ENCODE measurements around the gene FUOM. TPM values are rescaled to one million over a fixed set of nuclear protein-coding genes. Genes with fewer than 3 reads are reported as not detected.

Gene FUOM
- polyA plus RNA-seq, 3 donors: 29.8 to 56.8 (median 39.0) TPM

DNA sequence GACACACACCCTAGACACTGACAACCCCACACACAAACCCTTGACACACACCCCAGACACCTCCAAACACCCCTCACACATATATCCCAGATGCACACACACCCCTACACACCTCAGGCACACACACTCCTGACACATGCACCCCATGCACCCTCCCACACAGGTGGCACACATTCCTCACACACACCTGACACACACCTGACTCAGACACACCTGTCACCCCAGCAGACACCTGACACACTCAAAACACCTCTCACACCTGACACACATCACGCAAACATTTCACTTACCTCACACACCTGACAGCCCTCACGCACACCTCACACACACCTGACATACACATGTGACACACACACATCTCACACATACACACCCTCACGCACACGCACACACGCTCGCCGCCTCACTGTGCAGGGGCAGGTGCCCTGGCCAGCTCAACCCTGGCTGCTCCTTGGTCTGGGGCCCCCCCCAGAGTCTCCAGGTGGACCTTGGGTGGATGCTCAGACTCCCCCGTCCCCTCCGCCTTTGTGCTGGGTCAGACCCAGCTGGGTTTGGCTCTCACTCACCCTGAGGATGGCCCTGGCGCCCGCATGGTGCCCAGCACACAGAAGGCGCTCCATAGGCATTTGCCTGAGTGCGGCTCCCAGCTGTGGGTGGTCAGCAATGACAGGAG is 18.0 kb downstream of the FUOM start:
- no peak overlapping the region for H3K9ac ChIP-seq (ENCODE audit: insufficient read depth, low read length, poor library complexity, severe bottlenecking)
- no peak overlapping the region for H3K4me2 ChIP-seq (replicated peaks; ENCODE audit: extremely low read depth, low read length, poor library complexity, severe bottlenecking)
- no peak overlapping the region for H3K4me3 ChIP-seq (replicated peaks in 1 of 3; ENCODE audit: low read depth in 2 of 3, low read length in 3 of 3)
- intact Hi-C loops (cut with micrococcal nuclease): no loop called here
- no peak for DNase-seq
- 91% methylated on average over 13 of the region's 13 CpGs for WGBS (ENCODE audit: insufficient coverage)
- H3K27me3 ChIP-seq (ENCODE audit: control insufficient read depth in 2 of 2, insufficient read depth in 2 of 2, low read length in 2 of 2): peaks cover 9 to 41% of the 10 kb centered on the region in 2 donors
- no peak overlapping the region for H3K27ac ChIP-seq (ENCODE audit: low read depth in 1 of 2, low read length in 2 of 2)
- no peaks in the 10 kb centered on the region for H3K36me3 Mint-ChIP-seq
- H4K20me1 ChIP-seq (ENCODE audit: insufficient read depth, low read length): no peaks in the 10 kb centered on the region
- H3K27ac Mint-ChIP-seq: no peak overlapping the region
- H3K4me3 Mint-ChIP-seq: no peak overlapping the region
- H2AFZ ChIP-seq (ENCODE audit: insufficient read depth, low read depth, low read length, poor library complexity, severe bottlenecking): no peak overlapping the region
- H3K9me3 Mint-ChIP-seq: peaks cover 0 to 9% (median 2%) of the 10 kb centered on the region in 7 donors
- TF ChIP-seq, protein P1, sequence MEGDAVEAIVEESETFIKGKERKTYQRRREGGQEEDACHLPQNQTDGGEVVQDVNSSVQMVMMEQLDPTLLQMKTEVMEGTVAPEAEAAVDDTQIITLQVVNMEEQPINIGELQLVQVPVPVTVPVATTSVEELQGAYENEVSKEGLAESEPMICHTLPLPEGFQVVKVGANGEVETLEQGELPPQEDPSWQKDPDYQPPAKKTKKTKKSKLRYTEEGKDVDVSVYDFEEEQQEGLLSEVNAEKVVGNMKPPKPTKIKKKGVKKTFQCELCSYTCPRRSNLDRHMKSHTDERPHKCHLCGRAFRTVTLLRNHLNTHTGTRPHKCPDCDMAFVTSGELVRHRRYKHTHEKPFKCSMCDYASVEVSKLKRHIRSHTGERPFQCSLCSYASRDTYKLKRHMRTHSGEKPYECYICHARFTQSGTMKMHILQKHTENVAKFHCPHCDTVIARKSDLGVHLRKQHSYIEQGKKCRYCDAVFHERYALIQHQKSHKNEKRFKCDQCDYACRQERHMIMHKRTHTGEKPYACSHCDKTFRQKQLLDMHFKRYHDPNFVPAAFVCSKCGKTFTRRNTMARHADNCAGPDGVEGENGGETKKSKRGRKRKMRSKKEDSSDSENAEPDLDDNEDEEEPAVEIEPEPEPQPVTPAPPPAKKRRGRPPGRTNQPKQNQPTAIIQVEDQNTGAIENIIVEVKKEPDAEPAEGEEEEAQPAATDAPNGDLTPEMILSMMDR (IDR thresholded peaks at IDR 0.05): no peak
- no peaks in the 10 kb centered on the region for H3K36me3 ChIP-seq (replicated peaks in 1 of 2; ENCODE audit: control insufficient read depth in 1 of 2, insufficient read depth in 2 of 2, low read length in 2 of 2)
- H3K4me1 Mint-ChIP-seq: peaks cover 3% of the 10 kb centered on the region
- peaks cover under 1 to 23% of the 10 kb centered on the region in 2 donors for H3K9me3 ChIP-seq (replicated peaks in 1 of 2; ENCODE audit: control insufficient read depth in 1 of 2, insufficient read depth in 1 of 2, low read length in 2 of 2)
- H3K79me2 ChIP-seq (ENCODE audit: insufficient read depth, low read length): no peaks in the 10 kb centered on the region
- peaks cover 7 to 12% of the 10 kb centered on the region in 2 donors for H3K4me1 ChIP-seq (ENCODE audit: control insufficient read depth in 1 of 2, insufficient read depth in 2 of 2, low read length in 2 of 2)
- H3K27me3 Mint-ChIP-seq (ENCODE audit: low read depth in 3 of 3): peaks cover 22 to 31% (median 27%) of the 10 kb centered on the region in 3 donors

DNA sequence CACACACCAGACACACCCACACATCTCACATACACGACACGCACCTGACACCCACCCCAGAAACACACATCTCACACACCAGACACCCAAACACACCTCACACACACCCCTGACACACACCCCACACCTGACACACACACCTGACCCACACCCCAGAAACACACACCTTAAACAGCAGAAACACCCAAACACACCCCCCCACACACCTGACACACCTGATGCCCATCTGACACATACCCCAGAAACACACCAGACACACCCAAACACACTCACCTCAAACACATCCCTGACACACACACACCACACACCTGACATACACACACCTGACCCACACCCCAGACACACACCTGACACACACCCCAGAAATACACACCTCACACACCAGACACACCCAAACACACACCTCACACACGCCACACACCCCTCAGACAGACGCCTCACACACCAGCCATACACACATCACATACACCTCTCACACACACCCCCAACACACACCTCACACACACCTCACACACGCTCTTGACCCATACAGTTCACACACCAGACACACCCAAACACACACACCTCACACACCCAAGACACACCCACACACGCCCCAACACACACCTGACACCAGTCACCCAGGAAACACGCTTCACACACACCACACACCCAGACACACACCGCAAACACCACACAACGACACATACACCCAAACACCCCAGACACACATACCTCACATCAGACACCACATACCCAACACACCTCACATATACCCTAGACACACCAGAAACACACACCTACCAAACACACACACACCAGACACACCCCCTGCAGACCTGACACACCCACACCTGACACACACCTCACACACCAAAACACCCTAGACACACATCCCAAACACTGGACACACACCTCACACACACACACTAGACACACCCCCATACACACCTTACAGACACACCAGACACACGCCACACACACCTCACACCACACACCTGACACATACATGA is 19.4 kb downstream of the FUOM start:
- DNase-seq: no peak
- H3K27ac ChIP-seq (ENCODE audit: low read depth in 1 of 2, low read length in 2 of 2): no peak overlapping the region
- H3K4me3 ChIP-seq (replicated peaks in 1 of 3; ENCODE audit: low read depth in 2 of 3, low read length in 3 of 3): no peak overlapping the region
- H3K9ac ChIP-seq (ENCODE audit: insufficient read depth, low read length, poor library complexity, severe bottlenecking): no peak overlapping the region
- H3K4me2 ChIP-seq (replicated peaks; ENCODE audit: extremely low read depth, low read length, poor library complexity, severe bottlenecking): no peak overlapping the region
- no peaks in the 10 kb centered on the region for H3K36me3 ChIP-seq (replicated peaks in 1 of 2; ENCODE audit: control insufficient read depth in 1 of 2, insufficient read depth in 2 of 2, low read length in 2 of 2)
- no peaks in the 10 kb centered on the region for H3K79me2 ChIP-seq (ENCODE audit: insufficient read depth, low read length)
- peaks cover 5 to 29% of the 10 kb centered on the region in 2 donors for H3K9me3 ChIP-seq (replicated peaks in 1 of 2; ENCODE audit: control insufficient read depth in 1 of 2, insufficient read depth in 1 of 2, low read length in 2 of 2)
- no peaks in the 10 kb centered on the region for H4K20me1 ChIP-seq (ENCODE audit: insufficient read depth, low read length)
- peaks cover 0 to 17% (median 7%) of the 10 kb centered on the region in 7 donors for H3K9me3 Mint-ChIP-seq
- 92% methylated on average over 10 of the region's 10 CpGs for WGBS (ENCODE audit: insufficient coverage)
- peaks cover 9 to 50% of the 10 kb centered on the region in 2 donors for H3K27me3 ChIP-seq (ENCODE audit: control insufficient read depth in 2 of 2, insufficient read depth in 2 of 2, low read length in 2 of 2)
- intact Hi-C loops (cut with micrococcal nuclease): no loop called here
- no peak overlapping the region for H2AFZ ChIP-seq (ENCODE audit: insufficient read depth, low read depth, low read length, poor library complexity, severe bottlenecking)
- no peaks in the 10 kb centered on the region for H3K36me3 Mint-ChIP-seq
- peaks cover 17 to 35% (median 34%) of the 10 kb centered on the region in 3 donors for H3K27me3 Mint-ChIP-seq (ENCODE audit: low read depth in 3 of 3)
- TF ChIP-seq, protein P1 (IDR thresholded peaks at IDR 0.05): no peak
- H3K4me3 Mint-ChIP-seq: no peak overlapping the region
- H3K4me1 Mint-ChIP-seq: peaks cover 7% of the 10 kb centered on the region
- peaks cover 7 to 12% of the 10 kb centered on the region in 2 donors for H3K4me1 ChIP-seq (ENCODE audit: control insufficient read depth in 1 of 2, insufficient read depth in 2 of 2, low read length in 2 of 2)
- no peak overlapping the region for H3K27ac Mint-ChIP-seq
